ENCODE data around the gene TXK. TPM values are rescaled to one million over a fixed set of nuclear protein-coding genes. Genes with fewer than 3 reads are reported as not detected.

TXK gene
- total RNA-seq, 1 donor from 2014 or later = 4.4 TPM

DNA sequence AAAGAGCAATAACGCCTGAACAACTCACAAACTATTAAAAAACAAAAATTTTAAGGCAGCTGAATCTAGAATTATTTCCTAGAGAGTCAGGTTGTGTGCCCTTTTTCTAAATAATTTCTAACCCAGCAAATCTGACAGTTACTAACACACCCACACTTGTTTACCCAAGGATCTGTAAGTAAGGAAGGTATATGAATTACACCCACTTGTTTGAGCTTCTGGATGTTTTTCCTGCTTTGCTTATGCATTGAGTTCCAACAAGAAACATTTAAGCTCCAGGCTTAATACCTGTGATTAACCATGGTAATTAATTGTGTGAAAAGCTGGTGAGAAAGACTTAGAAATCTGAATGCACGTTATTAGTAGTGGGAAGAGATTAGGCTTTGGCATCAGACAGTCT lies 115.9 kb downstream of the TXK start:
- Histone ChIP-seq H3K9me3 (no peaks in the 10 kb centered on the region), H3K4me1 (peaks cover 8% of the 10 kb centered on the region), H3K27me3 (peaks cover 20% of the 10 kb centered on the region), H3K27ac (no peak overlapping the region), H3K36me3 (no peaks in the 10 kb centered on the region), H3K4me3 (no peak overlapping the region)
- DNase-seq (no peak), ATAC-seq (no peak)
- intact Hi-C loops (cut with DNase I) = no loop called here
- TF ChIP-seq, protein P1, sequence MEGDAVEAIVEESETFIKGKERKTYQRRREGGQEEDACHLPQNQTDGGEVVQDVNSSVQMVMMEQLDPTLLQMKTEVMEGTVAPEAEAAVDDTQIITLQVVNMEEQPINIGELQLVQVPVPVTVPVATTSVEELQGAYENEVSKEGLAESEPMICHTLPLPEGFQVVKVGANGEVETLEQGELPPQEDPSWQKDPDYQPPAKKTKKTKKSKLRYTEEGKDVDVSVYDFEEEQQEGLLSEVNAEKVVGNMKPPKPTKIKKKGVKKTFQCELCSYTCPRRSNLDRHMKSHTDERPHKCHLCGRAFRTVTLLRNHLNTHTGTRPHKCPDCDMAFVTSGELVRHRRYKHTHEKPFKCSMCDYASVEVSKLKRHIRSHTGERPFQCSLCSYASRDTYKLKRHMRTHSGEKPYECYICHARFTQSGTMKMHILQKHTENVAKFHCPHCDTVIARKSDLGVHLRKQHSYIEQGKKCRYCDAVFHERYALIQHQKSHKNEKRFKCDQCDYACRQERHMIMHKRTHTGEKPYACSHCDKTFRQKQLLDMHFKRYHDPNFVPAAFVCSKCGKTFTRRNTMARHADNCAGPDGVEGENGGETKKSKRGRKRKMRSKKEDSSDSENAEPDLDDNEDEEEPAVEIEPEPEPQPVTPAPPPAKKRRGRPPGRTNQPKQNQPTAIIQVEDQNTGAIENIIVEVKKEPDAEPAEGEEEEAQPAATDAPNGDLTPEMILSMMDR (IDR thresholded peaks at IDR 0.05) = no peak

GRCh38 chr4:48017108-48017571 lies 116.9 kb downstream of the TXK start:
- peaks cover 20% of the 10 kb centered on the region for H3K27me3 ChIP-seq
- peak; percentile 68 for ATAC-seq
- peak overlapping the region; percentile 70 for H3K4me3 ChIP-seq
- TF ChIP-seq, protein P1 (IDR thresholded peaks at IDR 0.05) = no peak
- H3K27ac ChIP-seq = no peak overlapping the region
- H3K36me3 ChIP-seq = no peaks in the 10 kb centered on the region
- DNase-seq = peak; percentile 78
- no peaks in the 10 kb centered on the region for H3K9me3 ChIP-seq
- intact Hi-C loops (cut with DNase I) = no loop called here
- H3K4me1 ChIP-seq = peaks cover 8% of the 10 kb centered on the region

Other genes with a start within 250 kb of the TXK start
- 11.7 TPM for gene NFXL1, start 219.7 kb downstream of the TXK start, total RNA-seq
- gene CNGA1, start 117.6 kb downstream of the TXK start, total RNA-seq = not detected
- 2.0 TPM for gene NIPAL1, start 117.5 kb downstream of the TXK start, total RNA-seq
- 7.7 TPM for gene TEC, start 135.6 kb upstream of the TXK start, total RNA-seq
- 94.3 TPM for gene SLAIN2, start 207.3 kb upstream of the TXK start, total RNA-seq